ENCODE measurements around the gene RANGRF. TPM values are rescaled to one million over a fixed set of nuclear protein-coding genes. Genes with fewer than 3 reads are reported as not detected.
A peak's percentile ranks its signal among the peaks of the same experiment; 100 is the strongest.
"Not testable (repeated sequence)": the region's sequence is repeated elsewhere in the genome, so short reads cannot be mapped to it uniquely, and the experiment has no call there.

The RANGRF gene
- total RNA-seq, 1 experiment from 2014 or later = 35.0 TPM

DNA sequence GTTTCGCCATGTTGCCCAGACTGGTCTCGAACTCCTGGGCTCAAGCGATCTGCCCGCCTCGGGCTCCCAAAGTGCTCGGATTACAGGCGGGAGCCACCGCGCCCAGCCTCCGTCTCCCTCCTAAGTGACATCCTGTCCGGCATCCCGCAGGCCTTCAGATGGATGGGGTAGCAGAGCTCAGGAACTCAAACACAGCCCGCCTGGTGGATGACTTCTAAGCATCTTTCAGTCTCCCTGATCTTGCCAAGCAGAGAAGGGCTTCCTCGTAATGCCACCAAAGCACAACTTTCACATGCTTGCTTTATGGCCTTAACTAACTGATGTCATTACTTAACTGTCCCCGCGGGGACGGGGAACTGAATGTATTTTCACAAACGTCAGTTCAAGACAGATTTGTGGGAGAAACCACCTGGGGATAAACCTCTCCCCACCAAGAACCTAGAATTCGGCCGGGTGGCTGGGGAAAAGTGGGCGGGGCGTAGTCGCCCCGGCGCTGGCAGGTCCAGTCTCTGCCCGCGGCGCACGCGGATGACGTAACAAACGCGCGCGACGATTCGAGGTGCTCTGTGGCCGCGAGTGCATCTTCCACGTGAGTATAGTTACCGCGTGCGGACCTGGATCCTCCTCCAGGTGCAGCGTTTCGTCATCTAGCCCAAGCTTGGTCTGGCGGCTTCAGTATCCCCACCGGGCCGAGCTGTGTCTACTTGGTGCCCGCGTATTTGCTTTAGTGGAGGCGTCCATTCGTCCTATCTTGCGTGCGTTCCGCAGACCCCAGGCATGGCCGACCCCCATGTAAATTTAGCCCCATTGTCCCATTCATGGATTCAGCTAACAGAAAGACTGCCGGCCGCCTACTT lies 39.5 kb upstream of the RANGRF start, which contains the start of gene PFAS:
Gene PFAS, plus strand, starts transcription at position 539 of the 857 bp plus-strand sequence. CDS start 4,649 bp downstream, outside the sequence.
- H2AFZ ChIP-seq = peak within 1 kb of the TSS; percentile 99
- intact Hi-C loops (cut with micrococcal nuclease; ENCODE audit: unreplicated experiment) = loop anchor here (1.0 to 2.0 kb wide), 3 partner anchors 46 to 136 kb away; partner anchors contain the start of gene SLC25A35
- H3K27ac ChIP-seq = peak within 1 kb of the TSS; percentile 93
- H3K36me3 ChIP-seq (ENCODE audit: low read depth) = no peaks in the 10 kb centered on the region
- H3K4me3 ChIP-seq = peak within 1 kb of the TSS; percentile 99
- H3K4me2 ChIP-seq = peak within 1 kb of the TSS; percentile 80
- H3K4me1 ChIP-seq (replicated peaks; ENCODE audit: insufficient read depth) = peaks cover 8% of the 10 kb centered on the region; the same call in 1 of the 2 replicates
- DNase-seq = peak; percentile 83 to 96
- peaks cover 19% of the 10 kb centered on the region for H3F3A ChIP-seq (ENCODE audit: insufficient read depth, low read depth)
- H3K27me3 ChIP-seq (ENCODE audit: insufficient read depth, low read depth) = no peaks in the 10 kb centered on the region
- peaks cover 52% of the 10 kb centered on the region for H3K79me2 ChIP-seq (ENCODE audit: low read depth)
- TSS peak; percentile 13 for BruUV-seq (replicated peaks)
- H3K9me3 ChIP-seq (ENCODE audit: insufficient read depth, low read depth) = no peaks in the 10 kb centered on the region
- ChIA-PET CTCF (interaction anchor here (0.7 kb wide), 1 partner anchor 135 kb away, joined by 3 read pairs; no protein-coding TSS in a partner anchor), POLR2A (ENCODE audit: unreplicated experiment) (interaction anchor here (0.6 to 1.1 kb wide), 4 partner anchors 30 to 134 kb away, joined by 3 to 17 read pairs (median 4); no protein-coding TSS in a partner anchor)
- no peaks in the 10 kb centered on the region for H4K20me1 ChIP-seq (ENCODE audit: insufficient read depth)
- H3K9me2 ChIP-seq (ENCODE audit: insufficient read depth) = no peaks in the 10 kb centered on the region
- TF ChIP-seq CTCF (conservative IDR thresholded peaks at IDR 0.05) = no peak
- no peak for TF ChIP-seq EZH2 (IDR thresholded peaks at IDR 0.05; ENCODE audit: low read depth)

- no peak for TF ChIP-seq CTCF (conservative IDR thresholded peaks at IDR 0.05)
- no peak for TF ChIP-seq EZH2 (IDR thresholded peaks at IDR 0.05; ENCODE audit: low read depth)
- Histone ChIP-seq H3K9me2 (ENCODE audit: insufficient read depth) (no peaks in the 10 kb centered on the region), H3K27ac (peak overlapping the region; percentile 93), H3K4me2 (peak overlapping the region; percentile 80), H3K4me1 (replicated peaks; ENCODE audit: insufficient read depth) (peaks cover 8% of the 10 kb centered on the region; the same call in 1 of the 2 replicates), H3F3A (ENCODE audit: insufficient read depth, low read depth) (peaks cover 19% of the 10 kb centered on the region), H3K27me3 (ENCODE audit: insufficient read depth, low read depth) (no peaks in the 10 kb centered on the region), H4K20me1 (ENCODE audit: insufficient read depth) (no peaks in the 10 kb centered on the region), H2AFZ (peak overlapping the region; percentile 99), H3K4me3 (peak overlapping the region; percentile 99), H3K36me3 (ENCODE audit: low read depth) (no peaks in the 10 kb centered on the region), H3K9me3 (ENCODE audit: insufficient read depth, low read depth) (no peaks in the 10 kb centered on the region), H3K79me2 (ENCODE audit: low read depth) (peaks cover 47% of the 10 kb centered on the region)
- DNase-seq = no peak
- TSS peak; percentile 70 for BruUV-seq (replicated peaks)
- ChIA-PET POLR2A (ENCODE audit: unreplicated experiment) (interaction anchor here (0.6 kb wide), 1 partner anchor 31 kb away, joined by 3 read pairs; no protein-coding TSS in a partner anchor), CTCF (interaction anchor here (0.6 kb wide), 1 partner anchor 27 kb away, joined by 3 read pairs; no protein-coding TSS in a partner anchor)
- intact Hi-C loops (cut with micrococcal nuclease; ENCODE audit: unreplicated experiment) = loop anchor here (2.0 kb wide), 2 partner anchors 45 to 135 kb away; partner anchors contain the start of gene SLC25A35
Measured at GRCh38 chr17:8249621-8250500, 38.6 kb upstream of the RANGRF start.

GRCh38 chr17:8251411-8251810 lies 37.1 kb upstream of the RANGRF start:
- H3K4me2 ChIP-seq; DNase-seq; intact Hi-C loops (cut with micrococcal nuclease; ENCODE audit: unreplicated experiment); H2AFZ ChIP-seq; H3K27me3 ChIP-seq (ENCODE audit: insufficient read depth, low read depth); H3K4me3 ChIP-seq; BruUV-seq (replicated peaks); H3K9me2 ChIP-seq (ENCODE audit: insufficient read depth); H4K20me1 ChIP-seq (ENCODE audit: insufficient read depth); H3K36me3 ChIP-seq (ENCODE audit: low read depth); H3K4me1 ChIP-seq (replicated peaks; ENCODE audit: insufficient read depth); H3K9me3 ChIP-seq (ENCODE audit: insufficient read depth, low read depth); H3K27ac ChIP-seq: not testable (repeated sequence)
- CTCF ChIA-PET = interaction anchor here (0.6 kb wide), 1 partner anchor 133 kb away, joined by 6 read pairs; no protein-coding TSS in a partner anchor
- POLR2A ChIA-PET (ENCODE audit: unreplicated experiment) = interaction anchor here (0.6 kb wide), 1 partner anchor 44 kb away, joined by 6 read pairs; the partner anchor contains the start of gene SLC25A35
- peaks cover 19% of the 10 kb centered on the region for H3F3A ChIP-seq (ENCODE audit: insufficient read depth, low read depth)
- H3K79me2 ChIP-seq (ENCODE audit: low read depth) = peaks cover 33% of the 10 kb centered on the region
